Measurements from ENCODE around the gene SESTD1. TPM values are rescaled to one million over a fixed set of nuclear protein-coding genes. Genes with fewer than 3 reads are reported as not detected.

SESTD1 gene
- polyA plus RNA-seq, 3 donors, result 25.3 to 44.4 (median 25.3) TPM

- DNase-seq, result peak in 1 of 3 donors; percentile 17
- no peaks in the 10 kb centered on the region for H3K9me3 ChIP-seq (replicated peaks in 1 of 2; ENCODE audit: control insufficient read depth in 1 of 2, insufficient read depth in 1 of 2, low read length in 2 of 2)
- H3K27me3 Mint-ChIP-seq (ENCODE audit: low read depth in 3 of 3), result no peaks in the 10 kb centered on the region
- peaks cover 9% of the 10 kb centered on the region for H4K20me1 ChIP-seq (ENCODE audit: insufficient read depth, low read length)
- no peak overlapping the region for H2AFZ ChIP-seq (ENCODE audit: insufficient read depth, low read depth, low read length, poor library complexity, severe bottlenecking)
- H3K9me3 Mint-ChIP-seq, result no peaks in the 10 kb centered on the region
- H3K27ac ChIP-seq (ENCODE audit: low read depth in 1 of 2, low read length in 2 of 2), result no peak overlapping the region
- peaks cover 62 to 84% of the 10 kb centered on the region in 2 donors for H3K36me3 ChIP-seq (replicated peaks in 1 of 2; ENCODE audit: control insufficient read depth in 1 of 2, insufficient read depth in 2 of 2, low read length in 2 of 2)
- H3K27me3 ChIP-seq (ENCODE audit: control insufficient read depth in 2 of 2, insufficient read depth in 2 of 2, low read length in 2 of 2), result no peaks in the 10 kb centered on the region
- H3K4me3 ChIP-seq (replicated peaks in 1 of 3; ENCODE audit: low read depth in 2 of 3, low read length in 3 of 3), result no peak overlapping the region
- no peaks in the 10 kb centered on the region for H3K79me2 ChIP-seq (ENCODE audit: insufficient read depth, low read length)
- H3K4me2 ChIP-seq (replicated peaks; ENCODE audit: extremely low read depth, low read length, poor library complexity, severe bottlenecking), result no peak overlapping the region
- no peaks in the 10 kb centered on the region for H3K4me1 ChIP-seq (ENCODE audit: control insufficient read depth in 1 of 2, insufficient read depth in 2 of 2, low read length in 2 of 2)
- H3K9ac ChIP-seq (ENCODE audit: insufficient read depth, low read length, poor library complexity, severe bottlenecking), result no peak overlapping the region
- peaks cover 9 to 12% of the 10 kb centered on the region in 2 donors for H3K36me3 Mint-ChIP-seq
- no peak for TF ChIP-seq CTCF (IDR thresholded peaks at IDR 0.05)
- no peaks in the 10 kb centered on the region for H3K4me1 Mint-ChIP-seq
- 100% methylated on average over 4 of the region's 4 CpGs for WGBS (ENCODE audit: insufficient coverage)
- H3K27ac Mint-ChIP-seq, result no peak overlapping the region
- intact Hi-C loops (cut with micrococcal nuclease), result no loop called here
- no peak overlapping the region for H3K4me3 Mint-ChIP-seq
Observed at GRCh38 chr2:179139506-179139905, 125.1 kb downstream of the SESTD1 start.

- no peak overlapping the region for H3K27ac ChIP-seq (ENCODE audit: low read depth in 1 of 2, low read length in 2 of 2)
- no peak overlapping the region for H3K9ac ChIP-seq (ENCODE audit: insufficient read depth, low read length, poor library complexity, severe bottlenecking)
- H3K36me3 Mint-ChIP-seq, result peaks cover 16 to 19% of the 10 kb centered on the region in 2 donors
- intact Hi-C loops (cut with micrococcal nuclease), result no loop called here
- no CpG with 5 or more reads among the region's 1 CpG for WGBS (ENCODE audit: insufficient coverage)
- no peaks in the 10 kb centered on the region for H3K27me3 Mint-ChIP-seq (ENCODE audit: low read depth in 3 of 3)
- peaks cover 48 to 79% of the 10 kb centered on the region in 2 donors for H3K36me3 ChIP-seq (replicated peaks in 1 of 2; ENCODE audit: control insufficient read depth in 1 of 2, insufficient read depth in 2 of 2, low read length in 2 of 2)
- DNase-seq, result no peak
- no peak for TF ChIP-seq CTCF (IDR thresholded peaks at IDR 0.05)
- no peaks in the 10 kb centered on the region for H3K79me2 ChIP-seq (ENCODE audit: insufficient read depth, low read length)
- no peak overlapping the region for H3K4me3 Mint-ChIP-seq
- no peaks in the 10 kb centered on the region for H3K9me3 ChIP-seq (replicated peaks in 1 of 2; ENCODE audit: control insufficient read depth in 1 of 2, insufficient read depth in 1 of 2, low read length in 2 of 2)
- no peak overlapping the region for H2AFZ ChIP-seq (ENCODE audit: insufficient read depth, low read depth, low read length, poor library complexity, severe bottlenecking)
- no peaks in the 10 kb centered on the region for H3K27me3 ChIP-seq (ENCODE audit: control insufficient read depth in 2 of 2, insufficient read depth in 2 of 2, low read length in 2 of 2)
- H4K20me1 ChIP-seq (ENCODE audit: insufficient read depth, low read length), result peaks cover 9% of the 10 kb centered on the region
- H3K27ac Mint-ChIP-seq, result no peak overlapping the region
- no peak overlapping the region for H3K4me2 ChIP-seq (replicated peaks; ENCODE audit: extremely low read depth, low read length, poor library complexity, severe bottlenecking)
- H3K4me1 ChIP-seq (ENCODE audit: control insufficient read depth in 1 of 2, insufficient read depth in 2 of 2, low read length in 2 of 2), result no peaks in the 10 kb centered on the region
- H3K4me1 Mint-ChIP-seq, result no peaks in the 10 kb centered on the region
- H3K4me3 ChIP-seq (replicated peaks in 1 of 3; ENCODE audit: low read depth in 2 of 3, low read length in 3 of 3), result no peak overlapping the region
- no peaks in the 10 kb centered on the region for H3K9me3 Mint-ChIP-seq
Observed at GRCh38 chr2:179137200-179137759, 127.4 kb downstream of the SESTD1 start.

Measured in CD14-positive monocyte (primary cell).